ENCODE data around the gene POMC. TPM values are rescaled to one million over a fixed set of nuclear protein-coding genes. Genes with fewer than 3 reads are reported as not detected.
"Not testable (repeated sequence)": the region's sequence is repeated elsewhere in the genome, so short reads cannot be mapped to it uniquely, and the experiment has no call there.

The POMC gene
- total and polyA plus RNA-seq, 4 donors = 3.2 to 4.2 (median 3.8) TPM

- H3K4me1 ChIP-seq (ENCODE audit: control insufficient read depth in 5 of 5, insufficient read depth in 5 of 5, low read length in 5 of 5) = peaks cover 0 to 8% (median 0%) of the 10 kb centered on the region in 5 donors
- WGBS, 2 donors = 89% methylated on average over 10 of the region's 10 CpGs
- no peak overlapping the region for H3K9ac ChIP-seq (ENCODE audit: insufficient read depth in 1 of 2, low read length in 2 of 2)
- DNase-seq = no peak
- no peaks in the 10 kb centered on the region for H3K9me3 ChIP-seq (ENCODE audit: control insufficient read depth in 4 of 4, insufficient read depth in 3 of 4, low read length in 3 of 4)
- no peaks in the 10 kb centered on the region for H3K36me3 ChIP-seq (ENCODE audit: control insufficient read depth in 4 of 4, insufficient read depth in 4 of 4, low read length in 4 of 4)
- TF ChIP-seq CTCF (IDR thresholded peaks at IDR 0.05; ENCODE audit: control extremely low read depth, extremely low read depth) = no peak
- ATAC-seq (ENCODE audit: insufficient read depth, low FRiP score) = no peak
- no peak overlapping the region for H3K4me3 ChIP-seq
- no peak overlapping the region for H3K27ac ChIP-seq (ENCODE audit: low read depth in 1 of 2, low read length in 1 of 2)
- no peaks in the 10 kb centered on the region for H3K27me3 ChIP-seq (ENCODE audit: control insufficient read depth in 3 of 3, insufficient read depth in 3 of 3, low read length in 2 of 3)
Observed at GRCh38 chr2:25155401-25155800, 13.0 kb downstream of the POMC start.

- Histone ChIP-seq H3K27me3 (ENCODE audit: control insufficient read depth in 3 of 3, insufficient read depth in 3 of 3, low read length in 2 of 3) (no peaks in the 10 kb centered on the region), H3K9ac (ENCODE audit: insufficient read depth in 1 of 2, low read length in 2 of 2) (no peak overlapping the region), H3K4me3 (no peak overlapping the region), H3K9me3 (ENCODE audit: control insufficient read depth in 4 of 4, insufficient read depth in 3 of 4, low read length in 3 of 4) (no peaks in the 10 kb centered on the region), H3K36me3 (ENCODE audit: control insufficient read depth in 4 of 4, insufficient read depth in 4 of 4, low read length in 4 of 4) (no peaks in the 10 kb centered on the region), H3K4me1 (ENCODE audit: control insufficient read depth in 5 of 5, insufficient read depth in 5 of 5, low read length in 5 of 5) (no peaks in the 10 kb centered on the region), H3K27ac (ENCODE audit: low read depth in 1 of 2, low read length in 1 of 2) (no peak overlapping the region)
- WGBS, 2 donors = 91% methylated on average over 12 of the region's 12 CpGs
- DNase-seq (no peak), ATAC-seq (ENCODE audit: insufficient read depth, low FRiP score) (no peak)
- TF ChIP-seq CTCF (IDR thresholded peaks at IDR 0.05; ENCODE audit: control extremely low read depth, extremely low read depth) = no peak
Observed at GRCh38 chr2:25151718-25152117, 16.7 kb downstream of the POMC start.

GRCh38 chr2:25150993-25151392, 17.4 kb downstream of the POMC start:
- H3K4me3 ChIP-seq; H3K4me1 ChIP-seq (ENCODE audit: control insufficient read depth in 5 of 5, insufficient read depth in 5 of 5, low read length in 5 of 5); H3K9me3 ChIP-seq (ENCODE audit: control insufficient read depth in 4 of 4, insufficient read depth in 3 of 4, low read length in 3 of 4); H3K27ac ChIP-seq (ENCODE audit: low read depth in 1 of 2, low read length in 1 of 2); H3K9ac ChIP-seq (ENCODE audit: insufficient read depth in 1 of 2, low read length in 2 of 2); H3K27me3 ChIP-seq (ENCODE audit: control insufficient read depth in 3 of 3, insufficient read depth in 3 of 3, low read length in 2 of 3); H3K36me3 ChIP-seq (ENCODE audit: control insufficient read depth in 4 of 4, insufficient read depth in 4 of 4, low read length in 4 of 4); DNase-seq; ATAC-seq (ENCODE audit: insufficient read depth, low FRiP score): not testable (repeated sequence)
- WGBS, 2 donors = 83 to 90% methylated on average over 5 of the region's 5 CpGs

- Histone ChIP-seq H3K27ac (ENCODE audit: low read depth in 1 of 2, low read length in 1 of 2) (no peak overlapping the region), H3K4me3 (no peak overlapping the region), H3K9ac (ENCODE audit: insufficient read depth in 1 of 2, low read length in 2 of 2) (no peak overlapping the region), H3K9me3 (ENCODE audit: control insufficient read depth in 4 of 4, insufficient read depth in 3 of 4, low read length in 3 of 4) (no peaks in the 10 kb centered on the region), H3K36me3 (ENCODE audit: control insufficient read depth in 4 of 4, insufficient read depth in 4 of 4, low read length in 4 of 4) (no peaks in the 10 kb centered on the region), H3K4me1 (ENCODE audit: control insufficient read depth in 5 of 5, insufficient read depth in 5 of 5, low read length in 5 of 5) (no peaks in the 10 kb centered on the region), H3K27me3 (ENCODE audit: control insufficient read depth in 3 of 3, insufficient read depth in 3 of 3, low read length in 2 of 3) (no peaks in the 10 kb centered on the region)
- 93 to 97% methylated on average over 6 of the region's 6 CpGs for WGBS, 2 donors
- DNase-seq (no peak), ATAC-seq (ENCODE audit: insufficient read depth, low FRiP score) (no peak)
- no peak for TF ChIP-seq CTCF (IDR thresholded peaks at IDR 0.05; ENCODE audit: control extremely low read depth, extremely low read depth)
Observed at GRCh38 chr2:25149646-25150045, 18.7 kb downstream of the POMC start.

Data from lung (tissue), 12 donors.